A549 treated with Hydrocortisone at 1 μM for 4 hours (cell line): ENCODE results near the gene HOXD8. TPM values are rescaled to one million over a fixed set of nuclear protein-coding genes. Genes with fewer than 3 reads are reported as not detected.

Source experiments
- total RNA-seq: library from RNA; stranded (reverse); fragments of 200-300 nt; extraction: Qiagen RNA extraction; gene quantifications from 5 replicates; pipeline ENCODE4 v1.2.3, GENCODE V29; 2022

Gene HOXD8
- 4.7 to 6.0 TPM (median 5.3 TPM) in 5 replicates for total RNA-seq

DNA sequence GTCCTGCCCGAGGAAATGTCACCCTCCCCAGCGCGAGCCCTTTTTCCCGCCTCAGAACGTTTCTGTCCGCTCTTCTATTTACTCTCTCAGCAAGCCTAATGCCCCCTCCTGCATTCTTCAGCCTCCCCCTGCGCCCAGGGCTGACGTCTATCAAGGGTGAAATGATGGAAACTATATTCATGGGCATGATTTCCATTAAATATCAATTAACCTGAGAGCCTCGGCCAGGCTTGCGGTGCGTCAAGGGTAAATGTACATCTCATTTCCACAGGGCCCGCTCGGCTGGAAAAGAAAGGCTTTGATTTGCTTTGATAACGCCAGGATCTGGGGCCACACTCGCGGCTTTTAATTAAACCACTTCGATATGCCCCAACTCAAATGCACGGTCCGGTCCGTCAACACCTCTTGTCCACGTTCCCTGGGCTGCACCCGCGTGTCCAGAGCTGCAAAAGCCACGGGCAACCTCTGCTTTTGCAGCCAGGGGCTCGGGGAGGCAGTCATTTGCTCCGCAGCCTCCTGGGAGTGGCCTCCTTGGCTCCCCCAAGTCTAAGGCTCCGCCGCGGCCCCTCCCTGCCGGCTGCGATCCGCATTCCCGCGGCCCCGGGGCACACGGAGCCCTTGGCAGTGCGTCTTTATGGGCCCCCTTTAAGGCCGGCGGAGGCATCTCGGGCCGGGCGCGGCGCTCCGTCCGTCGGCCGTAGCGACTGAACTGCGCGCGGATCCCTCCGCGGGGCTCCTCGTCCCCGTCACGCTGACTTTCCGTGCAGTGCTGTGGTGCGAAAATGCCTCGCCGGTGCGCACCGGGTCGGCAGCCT, at the start of gene HOXD8:
HOXD8 (plus strand) TSS at position 724 of the 815 bp plus-strand sequence. CDS start 662 bp downstream, outside the sequence.

DNA sequence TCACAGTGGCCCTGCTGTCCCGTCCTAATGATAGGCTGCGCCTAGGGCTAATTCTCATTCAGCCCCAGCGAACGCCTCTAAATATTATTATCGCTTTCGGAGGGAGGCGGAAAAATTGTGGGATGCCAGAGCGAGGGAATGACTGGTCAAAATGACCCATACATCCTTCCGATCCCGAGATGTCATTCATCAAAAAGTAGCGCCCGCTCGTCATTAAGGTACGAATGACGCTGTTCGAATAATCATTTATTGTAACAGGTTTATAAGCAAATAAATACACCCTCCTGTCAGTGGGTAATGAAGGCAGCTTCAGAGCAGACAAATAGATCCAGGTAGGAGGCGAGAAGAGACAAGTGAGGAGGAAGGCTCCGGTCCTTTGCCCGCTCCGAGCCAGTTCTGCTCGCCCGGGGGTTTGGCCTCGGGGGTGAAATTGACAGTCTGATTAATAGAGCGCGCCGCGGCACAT, 45.7 kb upstream of the HOXD8 start, which contains the start of gene EVX2:
EVX2 (minus strand) TSS at position 167 of the 466 bp plus-strand sequence. CDS start 186 bp downstream, outside the sequence.

DNA sequence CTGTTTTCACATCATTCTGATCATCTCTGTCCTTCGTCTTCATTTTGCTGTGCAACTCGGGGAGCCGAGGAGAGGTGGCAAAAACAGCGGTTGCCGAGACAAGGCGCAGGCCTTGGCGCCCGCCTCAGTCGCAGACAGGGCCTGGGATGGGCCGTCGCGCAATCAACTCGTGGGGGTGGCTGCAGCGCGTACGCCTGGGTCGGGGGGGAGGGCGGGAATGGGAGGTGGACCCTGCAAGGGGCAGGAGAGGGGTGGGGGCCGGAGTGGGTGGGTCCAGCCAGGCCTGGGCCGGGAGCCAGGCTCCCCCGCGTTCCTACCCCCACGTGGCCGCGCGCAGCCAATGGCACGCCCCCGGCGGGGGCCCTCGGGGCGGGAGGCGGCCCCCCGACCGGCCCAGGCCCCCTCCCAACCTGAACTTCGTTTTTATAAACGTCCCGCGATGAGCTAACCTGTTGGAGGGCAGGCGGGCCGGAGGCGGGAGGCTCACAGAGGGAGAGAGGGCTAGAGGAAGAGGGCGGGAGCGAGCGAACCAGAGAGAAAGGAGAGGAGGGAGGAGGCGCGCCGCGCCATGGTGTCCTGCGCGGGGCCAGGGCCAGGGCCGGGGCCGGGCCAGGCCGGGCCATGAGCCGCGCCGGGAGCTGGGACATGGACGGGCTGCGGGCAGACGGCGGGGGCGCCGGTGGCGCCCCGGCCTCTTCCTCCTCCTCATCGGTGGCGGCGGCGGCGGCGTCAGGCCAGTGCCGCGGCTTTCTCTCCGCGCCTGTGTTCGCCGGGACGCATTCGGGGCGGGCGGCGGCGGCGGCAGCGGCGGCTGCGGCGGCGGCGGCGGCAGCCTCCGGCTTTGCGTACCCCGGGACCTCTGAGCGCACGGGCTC, 37.0 kb upstream of the HOXD8 start, which contains the start of gene HOXD13:
HOXD13 (plus strand) TSS at position 452 of the 875 bp plus-strand sequence; CDS start at position 622, 170 bp downstream.

DNA sequence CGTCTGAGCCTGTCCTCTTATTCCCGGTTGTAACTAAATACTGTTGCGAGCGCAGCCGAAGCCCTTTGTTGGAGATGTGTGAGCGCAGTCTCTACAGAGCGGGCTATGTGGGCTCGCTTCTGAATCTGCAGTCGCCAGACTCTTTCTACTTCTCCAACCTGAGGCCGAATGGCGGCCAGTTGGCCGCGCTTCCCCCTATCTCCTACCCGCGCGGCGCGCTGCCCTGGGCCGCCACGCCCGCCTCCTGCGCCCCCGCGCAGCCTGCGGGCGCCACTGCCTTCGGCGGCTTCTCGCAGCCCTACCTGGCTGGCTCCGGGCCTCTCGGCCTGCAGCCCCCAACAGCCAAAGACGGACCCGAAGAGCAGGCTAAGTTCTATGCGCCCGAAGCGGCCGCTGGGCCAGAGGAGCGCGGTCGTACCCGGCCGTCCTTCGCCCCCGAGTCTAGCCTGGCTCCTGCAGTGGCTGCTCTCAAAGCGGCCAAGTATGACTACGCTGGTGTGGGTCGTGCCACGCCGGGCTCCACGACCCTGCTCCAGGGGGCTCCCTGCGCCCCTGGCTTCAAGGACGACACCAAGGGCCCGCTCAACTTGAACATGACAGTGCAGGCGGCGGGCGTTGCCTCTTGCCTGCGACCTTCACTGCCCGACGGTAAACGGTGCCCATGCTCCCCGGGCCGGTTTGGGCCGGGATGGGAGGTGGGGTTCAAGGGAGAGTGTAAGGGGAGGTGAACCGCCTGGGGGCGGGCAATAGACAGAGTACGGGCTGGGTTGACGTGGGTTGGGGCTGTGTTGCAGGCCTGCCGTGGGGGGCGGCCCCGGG, 29.6 kb upstream of the HOXD8 start, which contains the start of gene HOXD12:
HOXD12 (plus strand) TSS at position 68 of the 819 bp plus-strand sequence; CDS start at position 75, 7 bp downstream.

DNA sequence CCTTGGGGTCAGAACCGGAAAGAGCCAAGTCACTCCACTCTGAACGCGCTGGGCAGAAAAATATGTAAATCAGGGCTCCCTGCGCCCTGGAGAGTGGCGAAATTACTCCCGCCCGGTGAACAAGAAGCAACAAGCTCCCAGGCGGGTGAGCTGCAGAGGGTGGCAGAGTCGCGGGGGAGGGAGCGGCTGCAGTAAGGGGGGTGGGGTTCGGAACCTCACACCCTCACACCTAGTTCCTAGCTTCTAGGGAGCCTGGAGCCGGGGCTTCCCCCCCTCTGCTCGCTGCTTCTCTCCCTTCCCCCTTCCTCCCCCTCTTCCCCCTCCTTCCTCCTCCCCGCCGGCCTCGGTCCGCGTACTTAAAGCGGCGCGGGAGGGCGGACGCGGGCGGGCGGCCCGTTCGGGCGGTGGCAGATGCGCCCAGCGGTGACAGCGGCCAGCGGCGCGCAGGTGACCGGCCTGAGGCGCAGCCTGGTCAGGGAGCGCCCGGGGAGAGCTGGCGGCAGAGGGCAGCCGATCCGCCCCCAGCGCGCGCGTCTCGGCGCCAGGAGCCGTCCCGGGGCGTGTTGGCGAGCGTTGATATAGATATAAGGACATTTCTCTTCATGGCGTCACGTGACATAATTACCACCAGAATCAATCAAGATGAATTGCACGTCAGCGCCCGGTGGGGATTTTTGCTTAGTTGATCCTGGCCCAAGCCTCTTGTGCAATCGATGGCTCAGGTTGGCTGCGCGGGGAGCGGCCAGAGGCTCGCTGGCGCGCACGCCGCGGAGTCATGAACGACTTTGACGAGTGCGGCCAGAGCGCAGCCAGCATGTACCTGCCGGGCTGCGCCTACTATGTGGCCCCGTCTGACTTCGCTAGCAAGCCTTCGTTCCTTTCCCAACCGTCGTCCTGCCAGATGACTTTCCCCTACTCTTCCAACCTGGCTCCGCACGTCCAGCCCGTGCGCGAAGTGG, 22.6 kb upstream of the HOXD8 start, which contains the start of gene HOXD11:
HOXD11 (plus strand) TSS at position 700 of the 959 bp plus-strand sequence; CDS start at position 776, 76 bp downstream.

DNA sequence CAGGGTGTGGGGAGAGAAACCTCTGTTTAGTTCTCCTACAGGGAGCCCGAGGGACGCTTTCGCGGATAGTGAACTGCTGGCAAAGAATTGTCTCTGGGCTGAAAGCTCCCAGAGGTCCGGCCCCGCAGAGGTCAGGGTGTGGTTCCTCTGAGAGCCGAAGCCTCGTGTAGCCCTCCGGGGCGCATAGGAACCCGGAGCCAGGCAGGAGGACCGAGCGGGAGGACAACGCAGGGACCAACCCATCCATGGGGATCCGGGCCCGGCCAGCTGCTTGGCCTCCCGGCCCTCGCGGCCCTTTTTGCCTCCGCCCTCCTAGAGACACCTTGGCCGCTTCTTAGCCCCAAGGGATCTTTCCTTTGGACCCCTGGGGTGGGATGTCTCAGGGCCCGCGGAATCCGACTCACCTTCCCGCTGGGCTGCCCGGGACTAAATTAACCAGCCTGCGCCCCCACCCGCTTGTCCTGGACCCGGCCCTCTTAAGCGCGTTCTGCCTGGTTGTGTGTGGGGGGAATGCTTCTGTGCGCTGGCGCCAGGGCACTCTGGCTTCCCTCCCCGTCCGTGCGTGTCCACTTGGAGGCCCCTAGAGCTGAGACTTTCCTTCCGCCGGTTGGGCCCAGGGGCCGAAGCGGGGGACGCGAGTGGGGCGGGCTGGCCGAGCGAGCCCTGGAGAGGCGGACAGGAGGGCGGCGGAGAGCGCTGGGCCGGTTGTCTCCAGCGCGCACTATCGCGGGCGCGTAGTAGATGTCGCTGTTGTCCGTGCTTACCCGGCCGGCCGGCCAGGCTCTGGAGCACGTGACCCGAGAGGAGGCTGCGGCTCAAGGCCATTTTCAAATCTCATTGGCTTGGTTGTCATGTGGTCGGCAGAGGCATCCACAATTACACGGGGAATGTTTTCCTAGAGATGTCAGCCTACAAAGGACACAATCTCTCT, 13.4 kb upstream of the HOXD8 start, which contains the start of gene HOXD10:
HOXD10 (plus strand) TSS at position 896 of the 931 bp plus-strand sequence. CDS start 56 bp downstream, outside the sequence.

DNA sequence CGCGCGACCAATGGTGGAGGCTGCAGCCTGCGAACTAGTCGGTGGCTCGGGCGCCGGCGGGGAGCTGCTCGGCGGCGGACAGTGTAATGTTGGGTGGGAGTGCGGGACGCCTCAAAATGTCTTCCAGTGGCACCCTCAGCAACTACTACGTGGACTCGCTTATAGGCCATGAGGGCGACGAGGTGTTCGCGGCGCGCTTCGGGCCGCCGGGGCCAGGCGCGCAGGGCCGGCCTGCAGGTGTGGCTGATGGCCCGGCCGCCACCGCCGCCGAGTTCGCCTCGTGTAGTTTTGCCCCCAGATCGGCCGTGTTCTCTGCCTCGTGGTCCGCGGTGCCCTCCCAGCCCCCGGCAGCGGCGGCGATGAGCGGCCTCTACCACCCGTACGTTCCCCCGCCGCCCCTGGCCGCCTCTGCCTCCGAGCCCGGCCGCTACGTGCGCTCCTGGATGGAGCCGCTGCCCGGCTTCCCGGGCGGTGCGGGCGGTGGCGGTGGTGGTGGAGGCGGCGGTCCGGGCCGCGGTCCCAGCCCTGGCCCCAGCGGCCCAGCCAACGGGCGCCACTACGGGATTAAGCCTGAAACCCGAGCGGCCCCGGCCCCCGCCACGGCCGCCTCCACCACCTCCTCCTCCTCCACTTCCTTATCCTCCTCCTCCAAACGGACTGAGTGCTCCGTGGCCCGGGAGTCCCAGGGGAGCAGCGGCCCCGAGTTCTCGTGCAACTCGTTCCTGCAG, 6.7 kb upstream of the HOXD8 start, which contains the start of gene HOXD9:
HOXD9 (plus strand) TSS at position 37 of the 728 bp plus-strand sequence; CDS start at position 87, 50 bp downstream.

DNA sequence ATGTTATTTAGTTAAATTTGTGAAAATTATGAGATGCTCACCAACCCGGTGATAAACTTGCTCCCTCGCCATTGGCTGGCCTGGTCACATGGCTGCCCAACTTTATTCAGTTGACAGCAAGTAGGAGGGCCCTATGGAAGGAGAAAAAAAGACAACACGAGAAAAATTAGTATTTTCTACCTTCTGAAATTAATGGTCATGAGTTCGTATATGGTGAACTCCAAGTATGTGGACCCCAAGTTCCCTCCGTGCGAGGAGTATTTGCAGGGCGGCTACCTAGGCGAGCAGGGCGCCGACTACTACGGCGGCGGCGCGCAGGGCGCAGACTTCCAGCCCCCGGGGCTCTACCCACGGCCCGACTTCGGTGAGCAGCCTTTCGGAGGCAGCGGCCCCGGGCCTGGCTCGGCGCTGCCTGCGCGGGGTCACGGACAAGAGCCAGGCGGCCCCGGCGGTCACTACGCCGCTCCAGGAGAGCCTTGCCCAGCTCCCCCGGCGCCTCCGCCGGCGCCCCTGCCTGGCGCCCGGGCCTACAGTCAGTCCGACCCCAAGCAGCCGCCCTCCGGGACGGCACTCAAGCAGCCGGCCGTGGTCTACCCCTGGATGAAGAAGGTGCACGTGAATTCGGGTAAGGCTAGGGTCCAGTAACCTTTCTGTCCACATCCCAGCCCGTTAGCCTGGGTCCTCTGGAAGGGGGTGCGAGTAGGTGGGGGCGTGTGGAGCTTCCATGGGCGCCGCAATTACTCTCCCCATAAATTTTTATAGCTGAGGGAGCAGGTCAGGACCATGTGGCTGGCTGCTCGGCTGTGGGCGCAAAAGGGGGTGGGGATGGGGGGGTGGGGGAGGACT, 22.2 kb downstream of the HOXD8 start, which contains the start of gene HOXD4:
HOXD4 (plus strand) TSS at position 109 of the 846 bp plus-strand sequence; CDS start at position 193, 84 bp downstream.

DNA sequence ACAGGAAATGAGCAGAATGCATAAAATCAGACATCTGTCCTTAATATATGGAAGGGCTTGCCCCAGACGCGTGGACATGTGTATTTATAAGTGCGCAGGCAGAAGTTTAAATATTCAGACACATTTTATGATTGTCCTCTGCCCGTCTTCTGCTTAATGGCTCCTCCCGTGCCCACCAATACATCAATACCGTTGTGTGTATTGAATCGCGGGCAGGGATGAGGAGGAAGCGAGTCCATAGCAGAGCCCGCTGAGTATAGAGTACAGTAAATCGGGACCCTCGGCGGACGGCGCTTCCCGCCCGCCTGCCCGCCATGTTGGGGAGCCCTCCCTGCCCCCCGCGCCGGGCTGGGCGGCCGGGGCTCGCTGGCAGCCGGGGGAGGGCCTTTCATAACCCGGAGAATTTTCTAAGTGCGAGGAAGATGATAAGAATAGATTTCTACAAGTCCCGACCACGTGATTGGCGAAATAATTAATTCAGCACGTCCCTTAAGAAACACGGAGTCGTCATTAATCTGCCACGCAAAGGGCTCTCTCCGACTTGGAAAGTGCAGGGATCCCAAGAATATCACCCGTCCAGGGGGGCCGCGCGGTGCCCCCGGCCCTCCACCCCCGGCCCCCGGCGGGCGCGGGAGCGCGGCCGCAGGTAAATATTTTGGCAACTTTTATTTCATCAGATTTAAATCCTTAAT, 27.4 kb downstream of the HOXD8 start, which contains the start of gene HOXD3:
HOXD3 (plus strand) TSS at position 501 of the 692 bp plus-strand sequence. CDS start 11,808 bp downstream, outside the sequence.

Other genes starting within 250 kb of the HOXD8 start
- 9.5 to 14.3 TPM (median 12.3 TPM) in 5 replicates for gene LNPK, start 127.4 kb upstream of the HOXD8 start, total RNA-seq
- not detected in 5 replicates for gene EVX2, start 45.7 kb upstream of the HOXD8 start, total RNA-seq
- gene HOXD13, start 37.0 kb upstream of the HOXD8 start, total RNA-seq: 0.13 to 0.26 TPM (median 0.15 TPM) in 5 replicates
- not detected in 5 replicates for gene HOXD12, start 29.9 kb upstream of the HOXD8 start, total RNA-seq
- gene HOXD11, start 22.4 kb upstream of the HOXD8 start, total RNA-seq: 5.5 to 6.7 TPM (median 6.2 TPM) in 5 replicates
- gene HOXD10, start 12.9 kb upstream of the HOXD8 start, total RNA-seq: 4.2 to 5.9 TPM (median 5.8 TPM) in 5 replicates
- gene HOXD9, start 7.0 kb upstream of the HOXD8 start, total RNA-seq: 0.58 to 1.7 TPM (median 1.1 TPM) in 5 replicates
- gene HOXD4, start 21.8 kb downstream of the HOXD8 start, total RNA-seq: 0.14 to 0.61 TPM (median 0.39 TPM) in 5 replicates
- 0.08 to 0.18 TPM (median 0.17 TPM) in 4 of 5 replicates, not detected in the other for gene HOXD3, start 27.6 kb downstream of the HOXD8 start, total RNA-seq
- 0.15 to 0.27 TPM (median 0.22 TPM) in 5 replicates for gene HOXD1, start 59.0 kb downstream of the HOXD8 start, total RNA-seq
- gene MTX2, start 139.7 kb downstream of the HOXD8 start, total RNA-seq: 39.4 to 43.7 TPM (median 41.9 TPM) in 5 replicates